Psoas muscle (tissue), 8 donors: ENCODE results near the gene CYP51A1. TPM values are rescaled to one million over a fixed set of nuclear protein-coding genes. Genes with fewer than 3 reads are reported as not detected.

Source experiments
- ATAC-seq, 4 donors: fragments of 200-7000 bp; cut with Tn5 transposase; one replicate each; pipeline ENCODE4 v1.9.1; 2020; ENCODE audit warnings: moderate library complexity in 3 of 4, mild to moderate bottlenecking in 2 of 4
- DNase-seq, 2 donors: peaks; one replicate each; pipeline ENCODE4 v3.0.0-alpha.2; 2020
- H3K27ac ChIP-seq: fragments of 200-600 bp; one replicate; pipeline ENCODE4 v1.8.0; 2022
- H3K27me3 ChIP-seq, 3 donors: fragments of 200-600 bp in 1 of 3; one replicate each; pipeline versions ENCODE4 v1.6.1 to v1.8.0; 2013 to 2022; ENCODE audit warnings: low read length in 2 of 3, mild to moderate bottlenecking in 2 of 3, moderate library complexity in 1 of 3; ENCODE audit not compliant: insufficient read depth in 3 of 3
- H3K36me3 ChIP-seq, 2 donors: fragments of 200-600 bp in 1 of 2; one replicate each; pipeline versions ENCODE4 v1.6.1 to v1.8.0; 2013 to 2022; ENCODE audit warnings: low read depth in 1 of 2, mild to moderate bottlenecking in 1 of 2, moderate library complexity in 1 of 2; ENCODE audit not compliant: insufficient read depth in 1 of 2
- H3K4me1 ChIP-seq: fragments of 200-600 bp; one replicate; pipeline ENCODE4 v1.8.0; 2022
- H3K4me3 ChIP-seq: fragments of 200-600 bp; one replicate; pipeline ENCODE4 v1.8.0; 2022; ENCODE audit warnings: mild to moderate bottlenecking
- H3K9me3 ChIP-seq: fragments of 200-600 bp; one replicate; pipeline ENCODE4 v1.8.0; 2022
- CTCF ChIP-seq: fragments of 200-600 bp; IDR thresholded peaks from one replicate; pipeline ENCODE4 v1.8.0; 2022; ENCODE audit warnings: antibody characterized with exemption
- WGBS, 3 donors: extraction: QIAGEN DNeasy Blood & Tissue Kit; methylation state at CpG; one replicate each; pipeline versions ENCODE4 v1.1.6 to v1.1.7; 2013; 5-methylcytosine and 5-hydroxymethylcytosine counted together
- intact Hi-C, 2 donors: fragments of 100-400 bp; cut with DNase I; formaldehyde crosslinking; loops; one replicate each; pipeline versions ENCODE4 v1.11.0 to v1.14.2; 2022
- polyA plus RNA-seq, 3 donors: library from polyadenylated mRNA; stranded (reverse); fragments of 200-250 nt; gene quantifications; one replicate each; pipeline ENCODE4 v1.2.3, GENCODE V29; 2013
- total RNA-seq, 4 donors: library from RNA; stranded (reverse); fragmentation: NEBNext Ultra II Directional in 2 of 4; extraction: Animal tissue kit (Norgen Biotek cat#: 25700) in 2 of 4; gene quantifications; one replicate each; pipeline versions ENCODE4 v1.2.1 to v1.2.4, GENCODE V29; 2021 to 2023
- donor health status: healthy with polysubstance abuse.
- donor health status: DM: no; HTN: no; CAD: no; lungs with moderate emphysema.
- donor health status: Bipolar disorder and iron deficiency.
- donor health status: healthy.
- donor health status: DM: yes; HTN: yes; CAD: no.
- donor health status: DM: no; HTN: no; CAD: no.
- donor health status: DM: no; HTN: no; CAD: no.
- donor health status: DM: yes; HTN: yes; CAD: no.

CYP51A1 gene
- total and polyA plus RNA-seq, 7 donors: 4.2 to 23.9 (median 7.9) TPM

DNA sequence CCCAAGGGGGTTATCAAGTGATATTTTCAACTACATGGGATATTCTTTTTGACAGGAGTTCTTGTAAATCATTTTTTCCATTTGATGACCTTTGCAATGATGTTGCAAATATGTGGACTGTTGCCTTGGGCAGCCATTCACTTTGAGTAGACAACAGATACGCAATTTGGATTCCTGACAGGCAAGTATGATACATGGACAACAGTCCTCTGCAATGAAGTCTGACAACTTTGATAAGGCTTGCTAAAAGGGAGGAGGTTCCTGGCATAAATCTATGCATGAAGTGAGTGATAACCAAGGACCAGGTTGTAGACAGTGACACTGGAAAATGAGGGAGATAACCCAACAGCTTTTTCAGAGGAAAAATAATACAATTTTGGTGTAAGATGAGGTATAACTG lies 27.0 kb upstream of the CYP51A1 start:
- Histone ChIP-seq H3K36me3 (no peaks in the 10 kb centered on the region), H3K27ac (no peak overlapping the region), H3K4me3 (no peak overlapping the region), H3K27me3 (no peaks in the 10 kb centered on the region), H3K9me3 (no peaks in the 10 kb centered on the region), H3K4me1 (no peaks in the 10 kb centered on the region)
- intact Hi-C loops: no loop called here
- DNase-seq: no peak
- WGBS, 3 donors: 82 to 89% (median 85%) methylated on average over 1 of the region's 1 CpG
- TF ChIP-seq CTCF: no peak
- no peak for ATAC-seq

GRCh38 chr7:92158660-92159575 lies 24.6 kb upstream of the CYP51A1 start:
- TF ChIP-seq CTCF: no peak
- Histone ChIP-seq H3K36me3 (no peaks in the 10 kb centered on the region), H3K27me3 (no peaks in the 10 kb centered on the region), H3K9me3 (no peaks in the 10 kb centered on the region), H3K27ac (no peak overlapping the region), H3K4me1 (no peaks in the 10 kb centered on the region), H3K4me3 (no peak overlapping the region)
- ATAC-seq (no peak), DNase-seq (no peak)
- WGBS, 3 donors: 93 to 95% (median 94%) methylated on average over 3 of the region's 3 CpGs
- intact Hi-C loops: no loop called here

- Histone ChIP-seq H3K36me3 (no peaks in the 10 kb centered on the region), H3K9me3 (no peaks in the 10 kb centered on the region), H3K4me3 (no peak overlapping the region), H3K27me3 (no peaks in the 10 kb centered on the region), H3K4me1 (no peaks in the 10 kb centered on the region), H3K27ac (no peak overlapping the region)
- intact Hi-C loops: no loop called here
- TF ChIP-seq CTCF: no peak
- no peak for DNase-seq
- no peak for ATAC-seq
These were observed 22.7 kb upstream of the CYP51A1 start for GRCh38 chr7:92156990-92157389.

DNA sequence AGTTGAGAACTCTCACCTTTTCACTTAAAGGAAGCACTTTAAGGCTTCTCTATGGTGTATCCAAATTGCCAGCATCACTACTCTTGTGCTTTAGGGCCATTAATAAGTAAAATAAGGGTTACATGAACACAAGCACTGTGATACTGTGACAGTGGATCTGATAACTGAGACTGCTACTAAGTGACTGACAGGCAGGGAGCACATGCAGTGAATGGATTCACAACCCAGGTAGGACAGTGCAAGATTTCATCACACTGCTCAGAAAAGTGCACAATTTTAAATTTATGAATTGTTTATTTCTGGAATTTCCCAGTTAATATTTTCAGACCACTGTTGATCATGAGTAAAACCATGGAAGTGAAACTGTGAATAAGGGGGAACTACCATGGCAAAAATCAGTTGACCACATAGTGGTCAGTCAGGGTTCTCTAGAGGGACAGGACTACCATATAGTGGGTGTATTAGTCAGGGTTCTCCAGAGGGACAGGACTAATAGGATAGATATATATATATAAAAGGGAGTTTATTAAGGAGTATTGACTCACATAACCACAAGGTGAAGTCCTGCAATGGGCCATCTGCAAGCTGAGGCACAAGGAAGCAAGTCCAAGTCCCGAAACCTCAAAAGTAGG lies 20.9 kb upstream of the CYP51A1 start:
- DNase-seq: no peak
- no peak for ATAC-seq
- no peaks in the 10 kb centered on the region for H3K4me1 ChIP-seq
- intact Hi-C loops: no loop called here
- TF ChIP-seq CTCF: no peak
- 95 to 100% (median 98%) methylated on average over 1 of the region's 1 CpG for WGBS, 3 donors
- H3K27ac ChIP-seq: no peak overlapping the region
- no peak overlapping the region for H3K4me3 ChIP-seq
- H3K36me3 ChIP-seq: no peaks in the 10 kb centered on the region
- no peaks in the 10 kb centered on the region for H3K9me3 ChIP-seq
- no peaks in the 10 kb centered on the region for H3K27me3 ChIP-seq
